PC-3 (cell line): Measurements from ENCODE around the gene VPS50. TPM values are rescaled to one million over a fixed set of nuclear protein-coding genes. Genes with fewer than 3 reads are reported as not detected.

Source experiments
- ATAC-seq: fragments of 200-7000 bp; cut with Tn5 transposase; 2 replicates; pipeline ENCODE4 v1.9.1; 2020; ENCODE audit warnings: mild to moderate bottlenecking, moderate library complexity
- BruUV-seq: library from RNA; stranded (reverse); fragments of 400-500 nt; replicated peaks from 2 replicates; lab custom pipeline; 2021; lab: Mats Ljungman, UMichigan
- CTCF ChIA-PET: fragments of 300-600 bp; sonication (Branson Sonifier 250); formaldehyde crosslinking; loops from one replicate; lab custom pipeline; 2022; ENCODE audit warnings: antibody characterized with exemption; lab: Charles Lee
- POLR2A ChIA-PET: fragments of 300-600 bp; sonication (Branson Sonifier 250); formaldehyde crosslinking; loops from one replicate; lab custom pipeline; 2022; ENCODE audit warnings: antibody characterized with exemption; ENCODE audit not compliant: unreplicated experiment; lab: Charles Lee
- DNase-seq: peaks from one replicate; pipeline ENCODE4 v3.0.0-alpha.2; 2015
- H2AFZ ChIP-seq: fragments of 300-600 bp; sonication (generic); 2 replicates; pipeline ENCODE4 v1.6.0; 2016; ENCODE audit warnings: antibody characterized with exemption, low read length
- H3F3A ChIP-seq: fragments of 300-600 bp; sonication (generic); one replicate; pipeline ENCODE4 v1.6.0; 2017; ENCODE audit warnings: antibody characterized with exemption, low read length, control low read depth, mild to moderate bottlenecking; ENCODE audit not compliant: unreplicated experiment
- H3K27ac ChIP-seq: fragments of 300-600 bp; sonication (generic); 2 replicates; pipeline ENCODE4 v1.5.1; 2016; ENCODE audit warnings: mild to moderate bottlenecking, low read length
- H3K27me3 ChIP-seq: fragments of 300-600 bp; sonication (generic); 2 replicates; pipeline ENCODE4 v1.6.1; 2016; ENCODE audit warnings: low read length, mixed read lengths
- H3K36me3 ChIP-seq: fragments of 300-600 bp; sonication (generic); 2 replicates; pipeline ENCODE4 v1.6.1; 2016; ENCODE audit warnings: low read depth, mixed run types, low read length, mixed read lengths
- H3K4me1 ChIP-seq: fragments of 300-600 bp; sonication (generic); 2 replicates; pipeline ENCODE4 v1.5.1; 2016; ENCODE audit warnings: low read length; ENCODE audit not compliant: insufficient read depth
- H3K4me2 ChIP-seq: fragments of 300-600 bp; sonication (generic); 2 replicates; pipeline ENCODE4 v1.6.0; 2016; ENCODE audit warnings: low read length
- H3K4me3 ChIP-seq: fragments of 300-600 bp; sonication (generic); 2 replicates; pipeline ENCODE4 v1.5.1; 2016; ENCODE audit warnings: mild to moderate bottlenecking, low read length, mixed read lengths
- H3K79me2 ChIP-seq: fragments of 300-600 bp; sonication (generic); 2 replicates; pipeline ENCODE4 v1.6.1; 2017; ENCODE audit warnings: low read length, mixed read lengths
- H3K9ac ChIP-seq: fragments of 300-600 bp; sonication (generic); 2 replicates; pipeline ENCODE4 v1.6.0; 2016; ENCODE audit warnings: mild to moderate bottlenecking, low read length
- H3K9me2 ChIP-seq: fragments of 300-600 bp; sonication (generic); replicated peaks from 2 replicates; pipeline ENCODE4 v1.6.1; 2016; ENCODE audit warnings: mixed run types, low read length, mixed read lengths
- H3K9me3 ChIP-seq: fragments of 300-600 bp; sonication (generic); 2 replicates; pipeline ENCODE4 v1.6.1; 2016; ENCODE audit warnings: low read length, mixed read lengths
- H4K20me1 ChIP-seq: fragments of 300-600 bp; sonication (generic); 2 replicates; pipeline ENCODE4 v1.6.1; 2016; ENCODE audit warnings: low read length, mixed read lengths
- CTCF ChIP-seq: fragments of 300-600 bp; sonication (generic); conservative IDR thresholded peaks from 2 replicates; pipeline ENCODE4 v1.5.1; 2017; ENCODE audit warnings: antibody characterized with exemption, low read depth, mild to moderate bottlenecking, low read length
- EZH2 ChIP-seq: fragments of 300-600 bp; sonication (generic); IDR thresholded peaks from one replicate; pipeline ENCODE4 v1.6.1; 2017; ENCODE audit warnings: antibody characterized with exemption, mild to moderate bottlenecking, low read length; ENCODE audit not compliant: unreplicated experiment
- EZH2phosphoT487 ChIP-seq: fragments of 300-600 bp; sonication (generic); IDR thresholded peaks from 2 replicates; pipeline ENCODE4 v1.6.1; 2018; ENCODE audit warnings: mild to moderate bottlenecking, antibody characterized with exemption, low read length, borderline replicate concordance
- intact Hi-C: fragments of 100-400 bp; cut with micrococcal nuclease; formaldehyde crosslinking; loops from 2 replicates; pipeline ENCODE4 v1.9.0; 2023
- total RNA-seq: library from RNA; depleted of rRNA; stranded (reverse); fragments of >200 nt; gene quantifications from 2 replicates; pipeline ENCODE4 v1.2.3, GENCODE V29; 2014

The VPS50 gene
- total RNA-seq, 1 experiment from 2014 or later: 16.7 TPM

GRCh38 chr7:93242106-93242505 lies 9.9 kb downstream of the VPS50 start:
- CTCF ChIA-PET: no interaction called here
- no peaks in the 10 kb centered on the region for H3K4me1 ChIP-seq

GRCh38 chr7:93245525-93246432 lies 13.6 kb downstream of the VPS50 start:
- no peak overlapping the region for H3K4me3 ChIP-seq
- DNase-seq (peak; percentile 57), ATAC-seq (no peak)
- H3K79me2 ChIP-seq: no peaks in the 10 kb centered on the region
- no peaks in the 10 kb centered on the region for H3K27me3 ChIP-seq
- no peak overlapping the region for H3K4me2 ChIP-seq
- no peaks in the 10 kb centered on the region for H3F3A ChIP-seq
- H3K4me1 ChIP-seq: no peaks in the 10 kb centered on the region
- no peaks in the 10 kb centered on the region for H3K9me2 ChIP-seq
- no TSS peak for BruUV-seq
- TF ChIP-seq EZH2: no peak
- TF ChIP-seq CTCF: peak; percentile 76
- no peaks in the 10 kb centered on the region for H3K36me3 ChIP-seq
- H2AFZ ChIP-seq: no peak overlapping the region
- ChIA-PET CTCF (interaction anchor here (0.6 to 2.0 kb wide), 3 partner anchors 67 to 289 kb away, joined by 4 to 11 read pairs (median 6); no protein-coding TSS in a partner anchor), POLR2A (interaction anchor here (0.6 kb wide), 2 partner anchors 129 to 611 kb away, joined by 3 read pairs; no protein-coding TSS in a partner anchor)
- H3K9me3 ChIP-seq: no peaks in the 10 kb centered on the region
- no peak overlapping the region for H3K27ac ChIP-seq
- no peak overlapping the region for H3K9ac ChIP-seq
- intact Hi-C loops: loop anchor here (1.0 kb wide), 2 partner anchors 129 to 306 kb away; no protein-coding TSS in a partner anchor
- H4K20me1 ChIP-seq: no peaks in the 10 kb centered on the region

More at GRCh38 chr7:93242106-93242505, 9.9 kb downstream of the VPS50 start:
- Histone ChIP-seq H3K4me2 (no peak overlapping the region), H3K4me3 (no peak overlapping the region), H3K27ac (no peak overlapping the region), H3K9me2 (no peaks in the 10 kb centered on the region), H3K27me3 (no peaks in the 10 kb centered on the region), H3F3A (no peaks in the 10 kb centered on the region), H3K36me3 (no peaks in the 10 kb centered on the region; the same call in 1 of the 2 replicates), H4K20me1 (no peaks in the 10 kb centered on the region), H2AFZ (no peak overlapping the region), H3K9ac (no peak overlapping the region), H3K79me2 (peaks cover 9% of the 10 kb centered on the region), H3K9me3 (no peaks in the 10 kb centered on the region)
- DNase-seq (no peak), ATAC-seq (no peak)
- BruUV-seq: no TSS peak
- POLR2A ChIA-PET: no interaction called here
- TF ChIP-seq EZH2: no peak
- TF ChIP-seq EZH2phosphoT487: no peak
- no peak for TF ChIP-seq CTCF
- intact Hi-C loops: no loop called here
